GM19468 (cell line): ENCODE measurements around the gene S1PR4.
"Not testable (repeated sequence)": the region's sequence is repeated elsewhere in the genome, so short reads cannot be mapped to it uniquely, and the experiment has no call there.

Experiments used
- ATAC-seq: cut with Tn5 transposase; IDR thresholded peaks from one replicate; pipeline ENCODE4 v1.9.1; 2021; ENCODE audit warnings: mild to moderate bottlenecking, moderate library complexity, moderate number of reproducible peaks; ENCODE audit not compliant: unreplicated experiment; ENCODE audit errors: extremely low read depth

The S1PR4 gene

GRCh38 chr19:3192684-3193083 is 14.1 kb downstream of the S1PR4 start:
- no peak for ATAC-seq

GRCh38 chr19:3193256-3194105 is 14.9 kb downstream of the S1PR4 start:
- no peak for ATAC-seq

- ATAC-seq, result no peak
Measured at GRCh38 chr19:3194106-3195087, 15.8 kb downstream of the S1PR4 start.

- ATAC-seq, result no peak
Measured at GRCh38 chr19:3196064-3196932, 17.7 kb downstream of the S1PR4 start.

GRCh38 chr19:3196933-3197205 is 18.3 kb downstream of the S1PR4 start:
- ATAC-seq, result no peak

GRCh38 chr19:3198901-3199700 is 20.5 kb downstream of the S1PR4 start:
- no peak for ATAC-seq

GRCh38 chr19:3201072-3201700 is 22.6 kb downstream of the S1PR4 start:
- no peak for ATAC-seq

- ATAC-seq, result no peak
Measured at GRCh38 chr19:3201911-3202310, 23.3 kb downstream of the S1PR4 start.

GRCh38 chr19:3202346-3202745 is 23.8 kb downstream of the S1PR4 start:
- no peak for ATAC-seq

GRCh38 chr19:3202895-3203294 is 24.3 kb downstream of the S1PR4 start:
- ATAC-seq, result not testable (repeated sequence)

- ATAC-seq, result no peak
Measured at GRCh38 chr19:3203805-3204645, 25.5 kb downstream of the S1PR4 start.

GRCh38 chr19:3204646-3205275 is 26.2 kb downstream of the S1PR4 start:
- no peak for ATAC-seq

GRCh38 chr19:3206216-3206953 is 27.8 kb downstream of the S1PR4 start:
- no peak for ATAC-seq

- ATAC-seq, result no peak
Measured at GRCh38 chr19:3207461-3208242, 29.1 kb downstream of the S1PR4 start.

- no peak for ATAC-seq
Measured at GRCh38 chr19:3208317-3209207, 30.0 kb downstream of the S1PR4 start.
